NCI-H226 (cell line): ENCODE measurements around the gene ZSWIM1.
A peak's percentile ranks its signal among the peaks of the same experiment; 100 is the strongest.

ENCODE experiments used
- DNase-seq: peaks from one replicate; pipeline ENCODE4 v3.0.0-alpha.2; 2015

ZSWIM1 gene

GRCh38 chr20:45880988-45881788, at the start of gene ZSWIM1:
Gene ZSWIM1, plus strand, starts transcription at chr20:45881227. Its CDS starts 1,366 bp downstream, at chr20:45882593.
- peak; percentile 98 for DNase-seq

- no peak for DNase-seq
Observed at GRCh38 chr20:45832619-45833018, 48.4 kb upstream of the ZSWIM1 start.

GRCh38 chr20:45833030-45833882, 47.8 kb upstream of the ZSWIM1 start, which contains the start of gene SNX21:
Gene SNX21, plus strand, starts transcription at chr20:45833799. Its CDS starts 121 bp downstream, at chr20:45833920.
- DNase-seq = peak; percentile 91

GRCh38 chr20:45833883-45834796, 46.9 kb upstream of the ZSWIM1 start:
- peak; percentile 42 for DNase-seq

- no peak for DNase-seq
Observed at GRCh38 chr20:45834797-45835161, 46.2 kb upstream of the ZSWIM1 start.

- no peak for DNase-seq
Observed at GRCh38 chr20:45835329-45835765, 45.7 kb upstream of the ZSWIM1 start.

- DNase-seq = no peak
Observed at GRCh38 chr20:45835825-45836224, 45.2 kb upstream of the ZSWIM1 start.

GRCh38 chr20:45836841-45837240, 44.2 kb upstream of the ZSWIM1 start:
- no peak for DNase-seq

GRCh38 chr20:45840700-45841198, 40.3 kb upstream of the ZSWIM1 start:
- no peak for DNase-seq

GRCh38 chr20:45841407-45842129, 39.5 kb upstream of the ZSWIM1 start:
- DNase-seq = no peak

GRCh38 chr20:45842169-45842812, 38.7 kb upstream of the ZSWIM1 start:
- no peak for DNase-seq

- no peak for DNase-seq
Observed at GRCh38 chr20:45843506-45843905, 37.5 kb upstream of the ZSWIM1 start.

GRCh38 chr20:45845452-45845851, 35.6 kb upstream of the ZSWIM1 start:
- no peak for DNase-seq

- no peak for DNase-seq
Observed at GRCh38 chr20:45848421-45848820, 32.6 kb upstream of the ZSWIM1 start.

GRCh38 chr20:45848969-45849582, 32.0 kb upstream of the ZSWIM1 start:
- no peak for DNase-seq

GRCh38 chr20:45850238-45850637, 30.8 kb upstream of the ZSWIM1 start:
- no peak for DNase-seq

- DNase-seq = no peak
Observed at GRCh38 chr20:45850926-45851325, 30.1 kb upstream of the ZSWIM1 start.

GRCh38 chr20:45851501-45851900, 29.5 kb upstream of the ZSWIM1 start:
- DNase-seq = no peak

- no peak for DNase-seq
Observed at GRCh38 chr20:45852326-45852725, 28.7 kb upstream of the ZSWIM1 start.

GRCh38 chr20:45853484-45853883, 27.5 kb upstream of the ZSWIM1 start:
- DNase-seq = no peak
